ENCODE measurements around the gene ETF1.

The ETF1 gene

GRCh38 chr5:138542956-138543729 is at the start of gene ETF1:
TSS of gene ETF1 (minus strand) at chr5:138543236. CDS start at chr5:138542918, 318 bp downstream.
- DNase-seq: peak; percentile 100

GRCh38 chr5:138588013-138588788 is 45.2 kb upstream of the ETF1 start:
- no peak for DNase-seq

GRCh38 chr5:138585157-138585556 is 42.1 kb upstream of the ETF1 start:
- DNase-seq: no peak

GRCh38 chr5:138583984-138584637 is 41.1 kb upstream of the ETF1 start:
- no peak for DNase-seq

GRCh38 chr5:138582959-138583358 is 39.9 kb upstream of the ETF1 start:
- DNase-seq: no peak

- no peak for DNase-seq
Measured at GRCh38 chr5:138580777-138581176, 37.7 kb upstream of the ETF1 start.

- DNase-seq: no peak
Measured at GRCh38 chr5:138580001-138580400, 37.0 kb upstream of the ETF1 start.

GRCh38 chr5:138579517-138579863 is 36.5 kb upstream of the ETF1 start:
- DNase-seq: no peak

GRCh38 chr5:138577452-138577851 is 34.4 kb upstream of the ETF1 start:
- DNase-seq: no peak

- DNase-seq: peak; percentile 99
Measured at GRCh38 chr5:138575194-138576015, 32.4 kb upstream of the ETF1 start, which contains the start of gene HSPA9. TSS of gene HSPA9 (minus strand) at chr5:138575401. CDS start at chr5:138575318, 83 bp downstream.

GRCh38 chr5:138574744-138575193 is 31.7 kb upstream of the ETF1 start:
- DNase-seq: no peak

GRCh38 chr5:138573949-138574670 is 31.1 kb upstream of the ETF1 start:
- DNase-seq: no peak

- no peak for DNase-seq
Measured at GRCh38 chr5:138573223-138573622, 30.2 kb upstream of the ETF1 start.

- DNase-seq: no peak
Measured at GRCh38 chr5:138570871-138571270, 27.8 kb upstream of the ETF1 start.

GRCh38 chr5:138569782-138570181 is 26.7 kb upstream of the ETF1 start:
- DNase-seq: no peak

GRCh38 chr5:138568061-138568824 is 25.2 kb upstream of the ETF1 start:
- no peak for DNase-seq

- no peak for DNase-seq
Measured at GRCh38 chr5:138566792-138567191, 23.8 kb upstream of the ETF1 start.

GRCh38 chr5:138565100-138565821 is 22.2 kb upstream of the ETF1 start:
- peak; percentile 79 for DNase-seq

GRCh38 chr5:138564242-138564641 is 21.2 kb upstream of the ETF1 start:
- no peak for DNase-seq

GRCh38 chr5:138563340-138564118 is 20.5 kb upstream of the ETF1 start:
- DNase-seq: no peak

Data from CD4-positive, alpha-beta T cell treated with Interleukin-21 for 1 hour (primary cell).